ENCODE measurements around the gene ZFP90.

ZFP90 gene

GRCh38 chr16:68612996-68613395, 73.9 kb downstream of the ZFP90 start:
- TF ChIP-seq ZNF384 (IDR thresholded peaks at IDR 0.05) (no peak), FOXA1 (IDR thresholded peaks at IDR 0.05) (no peak), PKNOX1 (IDR thresholded peaks at IDR 0.05) (no peak), SP1 (IDR thresholded peaks at IDR 0.05) (no peak), CTBP1 (IDR thresholded peaks at IDR 0.05; ENCODE audit: borderline replicate concordance) (no peak)
- DNase-seq (ENCODE audit: extremely low spot score) = no peak
- ChIA-PET CTCF (no interaction called here), POLR2A (no interaction called here)

GRCh38 chr16:68617734-68618133, 78.6 kb downstream of the ZFP90 start:
- no peak for DNase-seq (ENCODE audit: extremely low spot score)
- ChIA-PET CTCF (interaction anchor here (0.5 kb wide), 1 partner anchor 14 kb away, joined by 3 read pairs; no protein-coding TSS in a partner anchor), POLR2A (no interaction called here)
- TF ChIP-seq FOXA1 (IDR thresholded peaks at IDR 0.05) (no peak), ARNT (IDR thresholded peaks at IDR 0.05) (no peak), FOXK2 (IDR thresholded peaks at IDR 0.05) (no peak), PKNOX1 (IDR thresholded peaks at IDR 0.05) (no peak), NFRKB (IDR thresholded peaks at IDR 0.05) (no peak), CTBP1 (IDR thresholded peaks at IDR 0.05; ENCODE audit: borderline replicate concordance) (no peak), L3MBTL2 (conservative IDR thresholded peaks at IDR 0.05) (no peak)

Measured in HEK293T (cell line).